Esophagus muscularis mucosa (tissue), 4 donors: ENCODE results near the gene NXPE3.

Experiments used
- EP300 ChIP-seq: sonication (generic); formaldehyde crosslinking; IDR thresholded peaks from one replicate; pipeline ENCODE4 v1.6.1; 2017; ENCODE audit warnings: antibody characterized with exemption
- POLR2AphosphoS5 ChIP-seq, 2 donors: sonication (generic); formaldehyde crosslinking; IDR thresholded peaks; one replicate each; pipeline ENCODE4 v1.6.1; 2017; ENCODE audit warnings: antibody characterized with exemption in 2 of 2
- TF ChIP-seq, protein P1 (sequence below), 3 experiments: fragments of 200-600 bp in 2 of 3; fragments of 450-650 bp in 1 of 3; sonication (generic) in 2 of 3; IDR thresholded peaks; one replicate each; pipeline ENCODE4 v1.5.1; 2017 to 2019; ENCODE audit warnings: antibody characterized with exemption in 3 of 3, mild to moderate bottlenecking in 2 of 3, moderate library complexity in 1 of 3

DNA sequence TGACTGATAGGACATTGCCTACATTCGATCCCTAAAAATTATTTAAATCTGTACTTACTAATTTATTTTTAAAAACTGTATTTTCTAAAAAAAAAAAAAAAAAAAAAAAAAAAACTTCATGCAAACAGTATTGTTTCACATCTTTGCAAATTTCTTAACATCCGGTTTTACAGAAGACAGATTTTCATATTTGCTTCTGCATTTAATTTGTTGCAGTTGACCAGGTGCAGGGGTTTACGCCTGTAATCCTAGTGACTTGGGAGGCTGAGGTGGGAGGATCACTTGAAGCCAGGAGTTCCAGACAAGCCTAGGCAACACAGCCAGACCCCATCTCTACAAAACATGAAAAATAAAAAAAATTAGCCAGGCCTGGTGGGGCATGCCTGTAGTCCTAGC is 63.9 kb downstream of the NXPE3 start:
- TF ChIP-seq, protein P1, sequence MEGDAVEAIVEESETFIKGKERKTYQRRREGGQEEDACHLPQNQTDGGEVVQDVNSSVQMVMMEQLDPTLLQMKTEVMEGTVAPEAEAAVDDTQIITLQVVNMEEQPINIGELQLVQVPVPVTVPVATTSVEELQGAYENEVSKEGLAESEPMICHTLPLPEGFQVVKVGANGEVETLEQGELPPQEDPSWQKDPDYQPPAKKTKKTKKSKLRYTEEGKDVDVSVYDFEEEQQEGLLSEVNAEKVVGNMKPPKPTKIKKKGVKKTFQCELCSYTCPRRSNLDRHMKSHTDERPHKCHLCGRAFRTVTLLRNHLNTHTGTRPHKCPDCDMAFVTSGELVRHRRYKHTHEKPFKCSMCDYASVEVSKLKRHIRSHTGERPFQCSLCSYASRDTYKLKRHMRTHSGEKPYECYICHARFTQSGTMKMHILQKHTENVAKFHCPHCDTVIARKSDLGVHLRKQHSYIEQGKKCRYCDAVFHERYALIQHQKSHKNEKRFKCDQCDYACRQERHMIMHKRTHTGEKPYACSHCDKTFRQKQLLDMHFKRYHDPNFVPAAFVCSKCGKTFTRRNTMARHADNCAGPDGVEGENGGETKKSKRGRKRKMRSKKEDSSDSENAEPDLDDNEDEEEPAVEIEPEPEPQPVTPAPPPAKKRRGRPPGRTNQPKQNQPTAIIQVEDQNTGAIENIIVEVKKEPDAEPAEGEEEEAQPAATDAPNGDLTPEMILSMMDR (IDR thresholded peaks at IDR 0.05) = no peak
- TF ChIP-seq POLR2AphosphoS5 (IDR thresholded peaks at IDR 0.05) (no peak), EP300 (no peak)
